Measurements from ENCODE around the gene PTGIR. TPM values are rescaled to one million over a fixed set of nuclear protein-coding genes. Genes with fewer than 3 reads are reported as not detected.

The PTGIR gene
- total and polyA plus RNA-seq, 2 experiments from 2014 or later = 21.1 TPM

DNA sequence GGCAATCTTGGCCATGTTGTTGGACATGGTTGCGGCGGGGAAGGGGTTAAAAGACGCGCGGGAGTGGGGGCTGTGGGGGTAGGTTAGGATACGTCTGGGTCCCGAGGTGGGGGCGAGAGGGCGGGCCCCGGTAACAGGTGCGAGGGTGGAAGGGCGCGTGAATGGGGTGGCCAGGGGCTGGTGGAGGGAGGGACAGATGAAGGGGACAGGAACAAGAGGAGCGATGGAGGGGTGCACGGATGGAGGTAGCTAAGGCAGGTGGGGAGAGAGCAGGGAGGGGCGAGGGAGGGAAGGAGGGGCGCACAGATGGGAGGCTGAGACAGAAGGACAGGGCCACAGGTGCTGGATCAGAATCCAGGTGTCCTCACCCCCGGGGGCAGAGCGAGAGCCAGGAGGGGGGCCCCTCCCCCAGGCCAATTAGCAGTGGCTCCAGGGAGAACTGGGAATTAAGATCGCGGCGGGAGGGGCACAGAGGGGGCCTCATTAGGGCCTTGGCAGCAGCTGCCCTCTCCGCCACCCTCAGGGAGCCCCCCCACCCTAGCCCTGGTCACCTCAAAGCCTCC lies 9.8 kb upstream of the PTGIR start:
- Histone ChIP-seq H3K79me2 (ENCODE audit: insufficient read depth) (no peaks in the 10 kb centered on the region), H2AFZ (peak overlapping the region; percentile 79), H3K4me1 (ENCODE audit: insufficient read depth) (peaks cover 21% of the 10 kb centered on the region), H3K4me3 (peak overlapping the region; percentile 71), H3K4me2 (ENCODE audit: unreplicated experiment) (peak overlapping the region; percentile 72), H3K27ac (no peak overlapping the region), H3K27me3 (replicated peaks; ENCODE audit: insufficient read depth) (no peaks in the 10 kb centered on the region), H3K9ac (no peak overlapping the region), H3K9me3 (ENCODE audit: low read depth) (no peaks in the 10 kb centered on the region), H4K20me1 (ENCODE audit: insufficient read depth) (no peaks in the 10 kb centered on the region), H3K9me2 (ENCODE audit: insufficient read depth) (no peaks in the 10 kb centered on the region), H3K36me3 (ENCODE audit: low read depth) (no peaks in the 10 kb centered on the region), H3F3A (ENCODE audit: insufficient read depth) (peaks cover 11% of the 10 kb centered on the region; the same call in 1 of the 2 replicates)
- TF ChIP-seq EZH2 (IDR thresholded peaks at IDR 0.05; ENCODE audit: insufficient read depth, poor library complexity, severe bottlenecking) (no peak), EZH2phosphoT487 (IDR thresholded peaks at IDR 0.05; ENCODE audit: insufficient read depth, low read depth) (no peak)
- 8 to 11% methylated on average over 9 to 23 of the region's 23 CpGs for WGBS, 2 experiments (ENCODE audit: low coverage in 1 of 2, low lambda C conversion rate in 2 of 2, missing lambda C conversion rate in 2 of 2)
- in situ Hi-C loops (cut with MboI) = no loop called here
- no peak for DNase-seq

DNA sequence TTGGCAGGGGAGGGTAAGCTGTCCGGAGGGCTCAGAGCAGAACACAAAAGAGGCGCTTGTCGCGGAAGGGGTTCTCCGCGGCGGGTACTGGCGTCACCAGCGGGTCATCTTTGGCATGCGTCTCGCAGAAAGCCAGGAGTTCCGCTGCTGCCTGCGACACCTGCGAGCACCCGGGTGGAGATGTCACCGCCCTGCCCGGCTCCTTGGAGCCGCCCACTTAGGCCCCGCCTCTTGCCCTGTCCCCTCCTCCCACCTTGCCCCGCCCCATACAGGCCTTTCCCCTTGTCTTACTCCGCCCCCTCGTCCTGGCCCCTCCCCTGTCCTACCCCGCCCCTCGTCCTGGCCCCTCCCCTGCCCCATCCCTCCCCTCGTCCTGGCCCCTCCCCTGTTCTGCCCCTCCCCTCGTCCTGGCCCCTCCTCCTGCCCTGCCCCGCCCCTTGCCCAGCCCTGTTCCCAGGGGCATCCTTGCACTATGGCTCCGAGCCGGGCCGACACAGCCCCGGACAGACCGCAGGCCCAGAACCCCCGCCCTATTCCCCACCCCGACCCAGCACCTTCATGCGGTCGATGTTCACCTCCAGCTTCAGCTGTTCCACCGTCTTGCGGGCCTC lies 9.3 kb upstream of the PTGIR start:
- peaks cover 21% of the 10 kb centered on the region for H3K4me1 ChIP-seq (ENCODE audit: insufficient read depth)
- H3K27ac ChIP-seq = no peak overlapping the region
- no peaks in the 10 kb centered on the region for H3K79me2 ChIP-seq (ENCODE audit: insufficient read depth)
- TF ChIP-seq EZH2phosphoT487 (IDR thresholded peaks at IDR 0.05; ENCODE audit: insufficient read depth, low read depth) = no peak
- H4K20me1 ChIP-seq (ENCODE audit: insufficient read depth) = no peaks in the 10 kb centered on the region
- H3K9ac ChIP-seq = 0 out of 2 replicates have a peak overlapping the region, but pooled peaks have one; percentile 31
- peak overlapping the region; percentile 78 for H3K4me3 ChIP-seq
- 3 to 5% methylated on average over 18 to 38 of the region's 38 CpGs for WGBS, 2 experiments (ENCODE audit: low coverage in 1 of 2, low lambda C conversion rate in 2 of 2, missing lambda C conversion rate in 2 of 2)
- peak overlapping the region; percentile 90 for H2AFZ ChIP-seq
- H3K9me2 ChIP-seq (ENCODE audit: insufficient read depth) = no peaks in the 10 kb centered on the region
- no peaks in the 10 kb centered on the region for H3K27me3 ChIP-seq (replicated peaks; ENCODE audit: insufficient read depth)
- no peaks in the 10 kb centered on the region for H3K9me3 ChIP-seq (ENCODE audit: low read depth)
- in situ Hi-C loops (cut with MboI) = no loop called here
- no peaks in the 10 kb centered on the region for H3K36me3 ChIP-seq (ENCODE audit: low read depth)
- peaks cover 9% of the 10 kb centered on the region; the same call in 1 of the 2 replicates for H3F3A ChIP-seq (ENCODE audit: insufficient read depth)
- peak overlapping the region; percentile 77 for H3K4me2 ChIP-seq (ENCODE audit: unreplicated experiment)
- DNase-seq = peak; percentile 93

DNA sequence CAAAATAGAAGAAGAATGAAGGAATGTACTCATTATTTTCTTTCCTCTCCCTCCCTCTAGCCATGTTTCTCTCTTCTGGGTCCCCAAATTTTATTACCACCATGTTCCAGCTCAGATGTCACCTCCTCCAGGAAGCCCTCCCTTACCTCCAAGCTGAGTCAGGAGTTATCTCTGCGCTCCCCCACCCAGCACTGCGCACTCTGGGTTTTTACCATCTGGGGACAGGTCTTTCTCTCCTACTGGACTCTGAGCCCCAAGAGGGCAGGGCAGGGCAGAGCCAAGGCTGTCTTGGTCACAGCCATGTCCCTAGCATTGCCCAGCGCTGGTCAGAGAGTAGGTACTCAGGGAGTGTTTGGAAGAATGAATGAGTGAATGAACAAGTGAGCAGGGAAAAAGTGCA lies 8.2 kb upstream of the PTGIR start:
- in situ Hi-C loops (cut with MboI) = no loop called here
- H3K4me1 ChIP-seq (ENCODE audit: insufficient read depth) = peaks cover 21% of the 10 kb centered on the region
- no peaks in the 10 kb centered on the region for H3K27me3 ChIP-seq (replicated peaks; ENCODE audit: insufficient read depth)
- no peak for TF ChIP-seq EZH2 (IDR thresholded peaks at IDR 0.05; ENCODE audit: insufficient read depth, poor library complexity, severe bottlenecking)
- no peak overlapping the region for H3K27ac ChIP-seq
- no peaks in the 10 kb centered on the region for H3K9me2 ChIP-seq (ENCODE audit: insufficient read depth)
- peaks cover 4% of the 10 kb centered on the region; the same call in 1 of the 2 replicates for H3F3A ChIP-seq (ENCODE audit: insufficient read depth)
- H3K79me2 ChIP-seq (ENCODE audit: insufficient read depth) = no peaks in the 10 kb centered on the region
- no peak overlapping the region for H2AFZ ChIP-seq
- no peak for DNase-seq
- WGBS, 2 experiments (ENCODE audit: low coverage in 1 of 2, low lambda C conversion rate in 2 of 2, missing lambda C conversion rate in 2 of 2) = 96 to 98% methylated on average over 3 of the region's 3 CpGs
- H3K36me3 ChIP-seq (ENCODE audit: low read depth) = no peaks in the 10 kb centered on the region
- no peak overlapping the region for H3K4me3 ChIP-seq
- H3K9me3 ChIP-seq (ENCODE audit: low read depth) = no peaks in the 10 kb centered on the region
- no peak overlapping the region for H3K9ac ChIP-seq
- no peaks in the 10 kb centered on the region for H4K20me1 ChIP-seq (ENCODE audit: insufficient read depth)
- H3K4me2 ChIP-seq (ENCODE audit: unreplicated experiment) = no peak overlapping the region

DNA sequence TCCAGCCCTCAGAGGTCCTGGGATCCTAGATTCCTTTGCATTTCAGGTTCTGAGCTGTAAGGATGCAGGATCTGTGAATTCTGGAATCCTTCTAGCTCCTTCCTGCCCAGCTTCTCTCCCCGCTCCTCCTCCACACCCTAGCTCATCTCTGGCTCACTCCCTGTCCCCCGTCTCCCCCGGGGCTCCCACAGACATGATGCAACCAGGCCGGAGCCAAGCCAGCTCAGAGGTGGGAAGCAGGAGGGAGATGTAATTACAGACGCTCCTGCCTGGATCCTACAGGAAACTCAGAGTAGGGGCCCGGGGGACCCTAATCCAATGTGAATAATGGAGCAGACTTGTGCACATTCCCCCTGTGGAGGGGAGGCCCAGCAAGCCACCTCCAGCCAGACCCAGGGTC lies 6.6 kb upstream of the PTGIR start:
- Histone ChIP-seq H3F3A (ENCODE audit: insufficient read depth) (peaks cover 4% of the 10 kb centered on the region; the same call in 1 of the 2 replicates), H3K27me3 (replicated peaks; ENCODE audit: insufficient read depth) (no peaks in the 10 kb centered on the region), H3K27ac (peak overlapping the region; percentile 28; the same call in 1 of the 2 replicates), H2AFZ (0 out of 2 replicates have a peak overlapping the region, but pooled peaks have one; percentile 12), H3K4me2 (ENCODE audit: unreplicated experiment) (peak overlapping the region; percentile 24), H3K9me2 (ENCODE audit: insufficient read depth) (no peaks in the 10 kb centered on the region), H3K36me3 (ENCODE audit: low read depth) (no peaks in the 10 kb centered on the region), H3K9ac (peak overlapping the region; percentile 8; the same call in 1 of the 2 replicates), H4K20me1 (ENCODE audit: insufficient read depth) (no peaks in the 10 kb centered on the region), H3K4me3 (peak overlapping the region; percentile 7; the same call in 1 of the 2 replicates), H3K79me2 (ENCODE audit: insufficient read depth) (no peaks in the 10 kb centered on the region), H3K4me1 (ENCODE audit: insufficient read depth) (peaks cover 21% of the 10 kb centered on the region), H3K9me3 (ENCODE audit: low read depth) (no peaks in the 10 kb centered on the region)
- peak; percentile 87 for DNase-seq
- in situ Hi-C loops (cut with MboI) = no loop called here
- 0 to 2% methylated on average over 6 of the region's 6 CpGs for WGBS, 2 experiments (ENCODE audit: low coverage in 1 of 2, low lambda C conversion rate in 2 of 2, missing lambda C conversion rate in 2 of 2)
- TF ChIP-seq EZH2 (IDR thresholded peaks at IDR 0.05; ENCODE audit: insufficient read depth, poor library complexity, severe bottlenecking) = no peak
- no peak for TF ChIP-seq EZH2phosphoT487 (IDR thresholded peaks at IDR 0.05; ENCODE audit: insufficient read depth, low read depth)
